ENCODE results near the gene TTYH1.

TTYH1 gene

DNA sequence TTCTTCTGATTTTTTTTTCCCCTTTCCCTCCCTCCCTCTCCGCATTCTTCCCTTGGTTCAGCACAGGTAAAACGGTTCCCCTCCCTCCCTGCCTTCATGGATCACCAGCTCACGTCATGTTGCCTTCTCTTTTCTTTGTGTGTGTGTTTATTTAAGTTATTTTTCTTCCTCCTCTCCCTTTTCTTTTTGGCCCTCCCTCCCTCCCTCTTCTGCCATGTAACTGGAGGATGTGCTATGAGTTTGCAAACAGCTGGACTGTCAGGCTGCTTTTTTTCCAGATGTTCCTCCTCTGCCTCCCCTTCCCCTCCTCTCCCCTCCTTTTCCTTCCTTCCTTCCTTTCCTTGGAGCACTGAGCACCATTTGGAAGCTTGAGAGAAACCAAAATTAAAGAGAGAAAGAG, 46.3 kb downstream of the TTYH1 start:
- TF ChIP-seq, protein P1, sequence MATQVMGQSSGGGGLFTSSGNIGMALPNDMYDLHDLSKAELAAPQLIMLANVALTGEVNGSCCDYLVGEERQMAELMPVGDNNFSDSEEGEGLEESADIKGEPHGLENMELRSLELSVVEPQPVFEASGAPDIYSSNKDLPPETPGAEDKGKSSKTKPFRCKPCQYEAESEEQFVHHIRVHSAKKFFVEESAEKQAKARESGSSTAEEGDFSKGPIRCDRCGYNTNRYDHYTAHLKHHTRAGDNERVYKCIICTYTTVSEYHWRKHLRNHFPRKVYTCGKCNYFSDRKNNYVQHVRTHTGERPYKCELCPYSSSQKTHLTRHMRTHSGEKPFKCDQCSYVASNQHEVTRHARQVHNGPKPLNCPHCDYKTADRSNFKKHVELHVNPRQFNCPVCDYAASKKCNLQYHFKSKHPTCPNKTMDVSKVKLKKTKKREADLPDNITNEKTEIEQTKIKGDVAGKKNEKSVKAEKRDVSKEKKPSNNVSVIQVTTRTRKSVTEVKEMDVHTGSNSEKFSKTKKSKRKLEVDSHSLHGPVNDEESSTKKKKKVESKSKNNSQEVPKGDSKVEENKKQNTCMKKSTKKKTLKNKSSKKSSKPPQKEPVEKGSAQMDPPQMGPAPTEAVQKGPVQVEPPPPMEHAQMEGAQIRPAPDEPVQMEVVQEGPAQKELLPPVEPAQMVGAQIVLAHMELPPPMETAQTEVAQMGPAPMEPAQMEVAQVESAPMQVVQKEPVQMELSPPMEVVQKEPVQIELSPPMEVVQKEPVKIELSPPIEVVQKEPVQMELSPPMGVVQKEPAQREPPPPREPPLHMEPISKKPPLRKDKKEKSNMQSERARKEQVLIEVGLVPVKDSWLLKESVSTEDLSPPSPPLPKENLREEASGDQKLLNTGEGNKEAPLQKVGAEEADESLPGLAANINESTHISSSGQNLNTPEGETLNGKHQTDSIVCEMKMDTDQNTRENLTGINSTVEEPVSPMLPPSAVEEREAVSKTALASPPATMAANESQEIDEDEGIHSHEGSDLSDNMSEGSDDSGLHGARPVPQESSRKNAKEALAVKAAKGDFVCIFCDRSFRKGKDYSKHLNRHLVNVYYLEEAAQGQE (IDR thresholded peaks at IDR 0.05; ENCODE audit: insufficient replicate concordance, low read depth) = no peak
- no peak for TF ChIP-seq GABPA (IDR thresholded peaks at IDR 0.05; ENCODE audit: low read depth)
- TF ChIP-seq POLR2AphosphoS5 (IDR thresholded peaks at IDR 0.05; ENCODE audit: low read depth) = no peak
- no peak for TF ChIP-seq SPI1 (IDR thresholded peaks at IDR 0.05; ENCODE audit: borderline replicate concordance, low read depth)
- TF ChIP-seq, protein P2, sequence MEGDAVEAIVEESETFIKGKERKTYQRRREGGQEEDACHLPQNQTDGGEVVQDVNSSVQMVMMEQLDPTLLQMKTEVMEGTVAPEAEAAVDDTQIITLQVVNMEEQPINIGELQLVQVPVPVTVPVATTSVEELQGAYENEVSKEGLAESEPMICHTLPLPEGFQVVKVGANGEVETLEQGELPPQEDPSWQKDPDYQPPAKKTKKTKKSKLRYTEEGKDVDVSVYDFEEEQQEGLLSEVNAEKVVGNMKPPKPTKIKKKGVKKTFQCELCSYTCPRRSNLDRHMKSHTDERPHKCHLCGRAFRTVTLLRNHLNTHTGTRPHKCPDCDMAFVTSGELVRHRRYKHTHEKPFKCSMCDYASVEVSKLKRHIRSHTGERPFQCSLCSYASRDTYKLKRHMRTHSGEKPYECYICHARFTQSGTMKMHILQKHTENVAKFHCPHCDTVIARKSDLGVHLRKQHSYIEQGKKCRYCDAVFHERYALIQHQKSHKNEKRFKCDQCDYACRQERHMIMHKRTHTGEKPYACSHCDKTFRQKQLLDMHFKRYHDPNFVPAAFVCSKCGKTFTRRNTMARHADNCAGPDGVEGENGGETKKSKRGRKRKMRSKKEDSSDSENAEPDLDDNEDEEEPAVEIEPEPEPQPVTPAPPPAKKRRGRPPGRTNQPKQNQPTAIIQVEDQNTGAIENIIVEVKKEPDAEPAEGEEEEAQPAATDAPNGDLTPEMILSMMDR (IDR thresholded peaks at IDR 0.05; ENCODE audit: insufficient read depth, low read length) = no peak
- Histone ChIP-seq H3K27me3 (ENCODE audit: insufficient read depth, poor library complexity, severe bottlenecking) (peaks cover 5% of the 10 kb centered on the region), H3K27ac (replicated peaks) (peak overlapping the region; percentile 96), H3K4me3 (replicated peaks; ENCODE audit: insufficient read depth, low read length) (peak overlapping the region; percentile 56)
- DNase-seq (ENCODE audit: low read depth in 1 of 2, low spot score in 1 of 2) = no peak

DNA sequence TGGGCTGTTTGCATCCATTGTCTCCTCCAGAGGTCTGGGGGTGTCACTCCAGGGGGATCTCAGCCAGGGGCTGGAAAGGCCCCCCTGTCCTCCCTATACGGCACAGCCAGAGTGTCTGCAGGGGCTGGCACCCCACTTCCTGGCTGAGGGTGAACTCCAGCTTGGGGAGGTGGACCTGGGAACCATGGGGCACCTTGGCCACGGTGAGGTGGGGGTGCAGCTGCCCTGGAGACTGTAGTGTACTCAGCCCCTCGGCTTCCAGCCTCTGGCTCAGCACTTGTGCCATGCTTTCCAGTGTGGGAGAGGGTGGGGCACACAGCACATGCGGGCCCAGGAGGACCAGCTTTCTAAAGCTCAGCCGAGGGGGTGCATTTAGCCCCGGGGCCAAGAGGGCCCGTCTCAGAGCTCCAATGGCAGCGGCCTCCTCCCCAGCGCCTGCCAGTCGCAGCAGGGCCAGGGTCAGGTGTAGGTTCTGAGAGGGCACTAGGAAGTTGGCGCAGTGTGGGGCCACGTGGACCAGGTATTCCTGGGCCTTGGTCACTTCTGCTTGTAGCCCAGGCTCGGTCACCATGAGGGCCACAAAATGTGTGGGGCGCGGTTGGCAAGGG, 46.9 kb downstream of the TTYH1 start:
- peak; percentile 36; the same call in 1 of the 2 replicates for TF ChIP-seq POLR2AphosphoS5 (IDR thresholded peaks at IDR 0.05; ENCODE audit: low read depth)
- TF ChIP-seq, protein P2 (IDR thresholded peaks at IDR 0.05; ENCODE audit: insufficient read depth, low read length) = no peak
- peaks cover 5% of the 10 kb centered on the region for H3K27me3 ChIP-seq (ENCODE audit: insufficient read depth, poor library complexity, severe bottlenecking)
- DNase-seq (ENCODE audit: low read depth in 1 of 2, low spot score in 1 of 2) = peak in 1 of 2 experiments; percentile 39
- peak overlapping the region; percentile 96 for H3K27ac ChIP-seq (replicated peaks)
- H3K4me3 ChIP-seq (replicated peaks; ENCODE audit: insufficient read depth, low read length) = peak overlapping the region; percentile 56

DNA sequence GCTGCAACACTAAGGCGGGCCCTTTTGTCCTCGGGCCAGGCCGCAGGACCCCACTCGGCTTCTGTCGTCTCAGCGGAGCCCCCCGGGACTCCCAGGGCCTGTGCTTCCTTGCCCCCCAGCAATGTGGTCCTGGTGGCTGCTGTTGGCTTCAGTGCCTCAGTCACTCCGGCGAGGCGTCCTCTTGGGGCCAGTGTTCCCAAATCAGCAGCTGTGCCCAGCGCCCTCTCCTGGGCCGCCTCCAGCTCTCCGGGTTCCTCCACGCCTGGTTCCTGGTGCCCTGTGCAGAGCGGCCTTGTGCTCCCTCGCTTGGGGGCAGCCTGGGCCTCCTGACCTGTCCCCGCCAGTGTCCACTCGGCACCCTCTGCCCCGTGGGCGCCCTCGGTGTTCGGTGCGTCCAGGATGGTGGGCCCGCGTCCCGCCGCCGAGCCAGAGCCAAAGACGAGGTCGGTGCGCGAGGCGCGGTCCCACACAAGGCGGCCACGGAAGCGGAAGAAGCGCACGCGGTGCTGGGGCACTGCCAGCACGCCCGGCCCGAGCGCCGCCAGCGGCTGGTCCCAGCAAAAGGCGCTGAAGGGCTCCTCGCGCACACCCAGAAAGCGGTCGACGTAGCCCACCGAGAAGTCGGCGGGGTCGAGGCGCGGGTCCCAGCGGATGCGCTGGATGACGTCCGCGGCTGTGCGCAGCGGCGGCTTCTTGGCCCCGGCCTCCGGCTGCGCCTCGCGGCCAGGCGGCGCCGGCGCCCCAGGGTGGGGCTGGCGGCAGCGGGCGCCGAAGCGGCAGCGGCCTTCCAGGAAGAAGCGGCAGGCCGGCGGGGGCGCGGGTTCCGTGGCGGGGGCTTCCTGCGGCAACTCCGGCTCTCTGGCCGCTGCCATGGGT, 47.6 kb downstream of the TTYH1 start:
- peak in 1 of 2 experiments; percentile 83 for DNase-seq (ENCODE audit: low read depth in 1 of 2, low spot score in 1 of 2)
- Histone ChIP-seq H3K4me3 (replicated peaks; ENCODE audit: insufficient read depth, low read length) (peak overlapping the region; percentile 56), H3K27ac (replicated peaks) (peak overlapping the region; percentile 96), H3K27me3 (ENCODE audit: insufficient read depth, poor library complexity, severe bottlenecking) (peaks cover 8% of the 10 kb centered on the region)
- TF ChIP-seq GABPA (IDR thresholded peaks at IDR 0.05; ENCODE audit: low read depth) = no peak
- peak; percentile 84 for TF ChIP-seq POLR2AphosphoS5 (IDR thresholded peaks at IDR 0.05; ENCODE audit: low read depth)
- TF ChIP-seq SPI1 (IDR thresholded peaks at IDR 0.05; ENCODE audit: borderline replicate concordance, low read depth) = no peak
- TF ChIP-seq, protein P1 (IDR thresholded peaks at IDR 0.05; ENCODE audit: insufficient replicate concordance, low read depth) = no peak
- TF ChIP-seq, protein P2 (IDR thresholded peaks at IDR 0.05; ENCODE audit: insufficient read depth, low read length) = peak; percentile 42
